Muscle layer of duodenum (tissue), 2 donors: ENCODE data around the gene TOP2A.

ENCODE experiments used
- H3K27ac ChIP-seq: one replicate; pipeline ENCODE4 v1.7.0; 2013; ENCODE audit warnings: mild to moderate bottlenecking, low read length
- H3K27me3 ChIP-seq: one replicate; pipeline ENCODE4 v1.7.0; 2013; ENCODE audit warnings: low read depth, mild to moderate bottlenecking, control low read depth, low read length
- H3K36me3 ChIP-seq, 2 donors: one replicate each; pipeline ENCODE4 v1.7.0; 2013; ENCODE audit warnings: low read length in 2 of 2, control low read depth in 1 of 2, mild to moderate bottlenecking in 1 of 2; ENCODE audit not compliant: insufficient read depth in 2 of 2, control insufficient read depth in 1 of 2
- H3K4me1 ChIP-seq, 2 donors: one replicate each; pipeline ENCODE4 v1.7.0; 2013; ENCODE audit warnings: low read length in 2 of 2, mild to moderate bottlenecking in 2 of 2, control low read depth in 1 of 2, moderate library complexity in 1 of 2; ENCODE audit not compliant: insufficient read depth in 2 of 2, control insufficient read depth in 1 of 2
- H3K4me3 ChIP-seq, 2 donors: one replicate each; pipeline ENCODE4 v1.7.0; 2013; ENCODE audit warnings: low read length in 2 of 2, low read depth in 1 of 2, mild to moderate bottlenecking in 1 of 2
- H3K9me3 ChIP-seq, 2 donors: one replicate each; pipeline ENCODE4 v1.7.0; 2013; ENCODE audit warnings: low read length in 2 of 2, control low read depth in 1 of 2, mild to moderate bottlenecking in 1 of 2; ENCODE audit not compliant: control insufficient read depth in 1 of 2
- donor health status: healthy.

The TOP2A gene

DNA sequence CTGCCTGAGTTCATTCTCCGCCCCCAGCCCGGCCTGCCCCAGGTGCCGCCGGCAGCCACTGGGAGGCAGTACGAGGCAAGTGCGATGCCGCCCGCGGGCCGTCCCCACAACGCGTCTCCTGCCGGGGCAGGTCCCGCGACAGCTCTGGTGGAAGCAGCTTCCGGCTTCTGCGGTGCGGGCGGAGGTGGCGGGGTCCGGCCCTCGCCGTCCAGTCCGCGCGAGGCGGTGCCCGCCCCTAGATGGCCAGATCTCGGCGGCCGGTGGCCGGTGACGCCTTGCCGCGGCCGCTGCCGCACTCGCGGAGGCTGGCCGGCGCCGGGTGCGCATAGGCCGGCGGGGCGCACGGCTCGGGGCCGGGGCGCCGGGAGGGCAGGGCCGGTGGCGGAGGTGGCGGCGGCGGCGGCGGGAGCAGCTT lies 55.0 kb downstream of the TOP2A start:
- H3K4me1 ChIP-seq = peaks cover 0 to 17% of the 10 kb centered on the region in 2 donors
- no peaks in the 10 kb centered on the region for H3K36me3 ChIP-seq
- no peaks in the 10 kb centered on the region for H3K27me3 ChIP-seq
- H3K4me3 ChIP-seq = peak overlapping the region in 1 of 2 donors; percentile 71
- no peak overlapping the region for H3K27ac ChIP-seq
- H3K9me3 ChIP-seq = no peaks in the 10 kb centered on the region

DNA sequence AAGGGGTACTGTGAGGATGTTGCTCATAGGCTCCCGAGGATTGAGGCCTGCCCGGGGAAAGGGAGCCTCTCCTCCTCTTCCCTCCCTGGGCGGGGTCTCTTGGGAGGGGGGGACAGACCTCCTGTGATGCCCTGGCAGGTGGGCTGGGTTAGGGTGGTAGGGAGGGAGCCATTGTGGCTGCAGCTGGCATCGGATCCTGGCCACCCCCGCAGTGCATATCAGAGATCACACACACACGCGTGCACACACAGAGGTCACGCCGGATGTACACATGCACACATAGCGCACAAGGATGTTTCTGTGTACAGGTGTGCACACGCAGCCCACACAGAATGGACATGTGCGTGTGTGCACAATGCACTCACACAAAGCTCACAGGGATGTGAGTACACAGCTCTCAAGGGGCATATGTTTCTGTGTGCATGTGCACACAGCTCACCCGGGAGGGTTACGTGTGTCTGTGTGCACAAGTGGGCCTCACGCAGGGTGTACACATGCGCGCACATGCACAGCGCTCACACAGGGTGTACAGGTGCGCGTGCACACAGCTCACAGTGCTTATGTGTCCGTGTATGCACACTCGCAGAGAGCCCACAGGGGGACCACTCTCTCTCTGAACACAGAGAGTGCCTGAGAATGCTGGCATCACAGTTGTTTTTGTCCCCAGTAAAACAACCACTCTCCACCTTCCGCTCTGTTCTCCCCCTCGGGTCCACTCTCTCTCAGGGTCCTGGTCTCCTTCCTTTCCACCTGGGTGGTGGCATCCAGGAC lies 55.6 kb downstream of the TOP2A start:
- H3K4me1 ChIP-seq = peaks cover 0 to 20% of the 10 kb centered on the region in 2 donors
- H3K36me3 ChIP-seq = no peaks in the 10 kb centered on the region
- no peaks in the 10 kb centered on the region for H3K9me3 ChIP-seq
- H3K27me3 ChIP-seq = no peaks in the 10 kb centered on the region
- no peak overlapping the region for H3K27ac ChIP-seq
- H3K4me3 ChIP-seq = peak overlapping the region in 1 of 2 donors; percentile 71

DNA sequence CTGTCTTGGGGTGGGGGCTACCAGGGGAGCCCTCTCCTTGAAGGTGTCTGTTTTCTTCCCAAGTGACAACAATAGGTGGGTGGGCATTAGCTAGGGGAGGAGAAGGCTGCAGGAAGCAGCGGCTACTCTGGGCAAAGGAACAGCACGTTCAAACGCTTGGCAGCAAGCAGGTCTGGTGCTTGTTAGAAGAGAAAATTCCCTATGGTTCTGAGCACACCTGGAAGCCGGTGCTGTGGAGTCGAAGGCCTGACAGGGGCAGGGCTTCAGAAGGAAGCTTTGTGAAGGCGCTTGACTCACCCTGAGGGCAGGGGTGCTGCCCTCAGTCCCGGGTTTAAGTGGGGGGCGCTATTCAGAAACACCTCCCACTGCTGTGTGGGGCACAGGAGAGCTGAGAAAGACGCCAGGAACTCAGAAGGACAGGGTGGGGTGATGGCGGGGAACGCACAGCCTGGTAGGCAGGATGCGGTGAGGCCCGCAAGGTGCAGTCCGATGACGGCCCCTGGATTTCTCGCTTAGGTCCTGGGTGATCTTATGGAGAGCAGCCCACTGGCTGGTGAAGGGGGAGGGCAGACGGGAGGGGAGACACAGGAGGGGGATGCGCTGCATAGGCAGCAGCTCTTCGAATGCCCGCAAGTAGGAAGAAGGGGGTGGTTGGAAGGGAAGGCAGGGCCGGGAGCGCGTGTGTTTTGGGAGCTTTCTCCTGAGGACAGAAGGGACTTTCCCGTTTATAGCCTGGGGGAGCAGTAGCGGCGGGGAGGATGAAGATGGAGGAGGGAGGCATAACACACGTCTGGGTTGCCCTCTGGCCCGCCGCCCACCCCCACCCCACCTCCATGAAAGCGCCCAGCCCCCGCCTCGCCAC lies 56.4 kb downstream of the TOP2A start:
- Histone ChIP-seq H3K27ac (no peak overlapping the region), H3K27me3 (no peaks in the 10 kb centered on the region), H3K4me1 (peaks cover 0 to 24% of the 10 kb centered on the region in 2 donors), H3K9me3 (no peaks in the 10 kb centered on the region), H3K4me3 (no peak overlapping the region), H3K36me3 (peaks cover 0 to 1% of the 10 kb centered on the region in 2 donors)

DNA sequence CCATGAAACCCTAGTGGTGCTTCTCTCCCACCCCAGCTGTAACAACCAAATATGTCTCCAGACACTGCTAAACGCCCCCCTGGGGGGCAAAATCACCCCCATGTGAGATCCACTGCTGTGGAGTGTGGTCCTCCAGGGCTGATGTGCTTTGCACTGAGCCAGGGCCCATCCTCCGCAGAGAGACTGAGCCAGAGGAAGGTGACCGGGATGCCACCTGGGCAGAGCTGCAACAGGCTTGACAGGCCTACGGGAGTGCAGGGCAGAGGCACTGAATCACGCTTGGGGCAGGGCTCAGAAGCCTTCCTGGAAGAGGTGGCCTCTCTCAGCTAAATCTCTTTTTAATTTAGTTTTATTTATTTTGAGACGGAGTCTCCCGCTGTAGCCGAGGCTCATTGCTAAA lies 57.6 kb downstream of the TOP2A start:
- H3K9me3 ChIP-seq = no peaks in the 10 kb centered on the region
- no peak overlapping the region for H3K27ac ChIP-seq
- H3K4me1 ChIP-seq = peaks cover 0 to 36% of the 10 kb centered on the region in 2 donors
- no peak overlapping the region for H3K4me3 ChIP-seq
- H3K27me3 ChIP-seq = no peaks in the 10 kb centered on the region
- H3K36me3 ChIP-seq = peaks cover 0 to 13% of the 10 kb centered on the region in 2 donors

DNA sequence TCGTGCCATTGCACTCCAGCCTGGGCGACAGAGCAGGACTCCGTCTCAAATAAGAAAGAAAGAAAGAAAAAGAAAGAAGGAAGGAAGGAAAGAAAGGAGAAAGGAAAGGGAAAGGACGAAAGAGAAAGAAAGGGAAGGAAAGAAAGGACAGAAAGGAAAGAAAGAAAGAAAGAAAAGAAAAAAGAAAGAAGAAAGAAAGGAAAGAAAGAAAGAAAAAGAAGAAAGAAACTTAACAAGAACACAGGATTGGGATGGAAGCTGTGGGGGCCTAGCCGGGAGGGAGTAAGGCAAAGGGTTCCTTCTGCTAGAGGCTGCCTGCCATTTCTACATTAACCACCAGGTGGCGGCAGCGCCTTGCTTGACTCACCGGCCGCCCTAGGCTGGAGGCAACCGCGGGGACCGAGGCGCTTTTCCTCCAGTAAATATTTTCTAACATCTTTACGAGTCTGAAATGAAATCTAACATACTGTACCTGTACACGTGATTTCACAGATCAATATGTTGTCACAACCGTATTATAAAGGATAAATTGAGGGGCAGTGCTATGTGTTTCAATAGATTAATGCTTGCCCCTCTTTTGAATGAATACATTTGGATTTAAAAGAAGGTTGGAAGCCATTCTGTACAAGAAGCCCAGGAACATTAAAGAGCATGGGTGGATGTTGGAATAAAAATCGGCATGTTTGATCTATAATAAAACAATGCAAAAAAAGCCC lies 59.2 kb downstream of the TOP2A start:
- peak overlapping the region in 1 of 2 donors; percentile 42 for H3K4me3 ChIP-seq
- no peaks in the 10 kb centered on the region for H3K27me3 ChIP-seq
- H3K36me3 ChIP-seq = peaks cover 0 to 22% of the 10 kb centered on the region in 2 donors
- peaks cover 0 to 42% of the 10 kb centered on the region in 2 donors for H3K4me1 ChIP-seq
- H3K27ac ChIP-seq = peak overlapping the region; percentile 63
- H3K9me3 ChIP-seq = no peaks in the 10 kb centered on the region

DNA sequence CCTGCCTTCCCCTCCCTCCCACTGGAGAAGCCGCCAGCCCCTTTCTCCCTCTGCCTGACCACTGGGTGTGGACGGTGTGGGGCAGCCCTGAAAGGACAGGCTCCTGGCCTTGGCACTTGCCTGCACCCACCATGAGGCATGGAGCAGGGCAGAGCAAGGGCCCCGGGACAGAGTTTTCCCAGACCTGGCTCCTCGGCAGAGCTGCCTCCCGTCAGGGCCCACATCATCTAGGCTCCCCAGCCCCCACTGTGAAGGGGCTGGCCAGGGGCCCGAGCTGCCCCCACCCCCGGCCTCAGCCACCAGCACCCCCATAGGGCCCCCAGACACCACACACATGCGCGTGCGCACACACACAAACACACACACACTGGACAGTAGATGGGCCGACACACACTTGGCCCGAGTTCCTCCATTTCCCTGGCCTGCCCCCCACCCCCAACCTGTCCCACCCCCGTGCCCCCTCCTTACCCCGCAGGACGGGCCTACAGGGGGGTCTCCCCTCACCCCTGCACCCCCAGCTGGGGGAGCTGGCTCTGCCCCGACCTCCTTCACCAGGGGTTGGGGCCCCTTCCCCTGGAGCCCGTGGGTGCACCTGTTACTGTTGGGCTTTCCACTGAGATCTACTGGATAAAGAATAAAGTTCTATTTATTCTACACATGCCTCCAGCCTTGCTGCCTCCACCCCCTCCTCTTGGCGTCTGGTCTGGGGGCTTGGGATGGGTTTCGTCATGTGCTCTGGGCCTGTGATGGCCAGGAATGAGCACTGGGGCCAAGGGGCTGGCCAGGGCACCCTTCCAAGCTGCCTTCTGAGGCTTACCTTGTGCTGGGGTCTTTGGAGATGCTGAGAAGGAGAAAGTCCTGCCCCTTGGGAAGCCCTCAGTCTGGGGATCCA lies 60.5 kb downstream of the TOP2A start:
- no peaks in the 10 kb centered on the region for H3K9me3 ChIP-seq
- no peak overlapping the region for H3K4me3 ChIP-seq
- H3K36me3 ChIP-seq = peaks cover 10 to 32% of the 10 kb centered on the region in 2 donors
- H3K27ac ChIP-seq = no peak overlapping the region
- peaks cover 4 to 37% of the 10 kb centered on the region in 2 donors for H3K4me1 ChIP-seq
- no peaks in the 10 kb centered on the region for H3K27me3 ChIP-seq

DNA sequence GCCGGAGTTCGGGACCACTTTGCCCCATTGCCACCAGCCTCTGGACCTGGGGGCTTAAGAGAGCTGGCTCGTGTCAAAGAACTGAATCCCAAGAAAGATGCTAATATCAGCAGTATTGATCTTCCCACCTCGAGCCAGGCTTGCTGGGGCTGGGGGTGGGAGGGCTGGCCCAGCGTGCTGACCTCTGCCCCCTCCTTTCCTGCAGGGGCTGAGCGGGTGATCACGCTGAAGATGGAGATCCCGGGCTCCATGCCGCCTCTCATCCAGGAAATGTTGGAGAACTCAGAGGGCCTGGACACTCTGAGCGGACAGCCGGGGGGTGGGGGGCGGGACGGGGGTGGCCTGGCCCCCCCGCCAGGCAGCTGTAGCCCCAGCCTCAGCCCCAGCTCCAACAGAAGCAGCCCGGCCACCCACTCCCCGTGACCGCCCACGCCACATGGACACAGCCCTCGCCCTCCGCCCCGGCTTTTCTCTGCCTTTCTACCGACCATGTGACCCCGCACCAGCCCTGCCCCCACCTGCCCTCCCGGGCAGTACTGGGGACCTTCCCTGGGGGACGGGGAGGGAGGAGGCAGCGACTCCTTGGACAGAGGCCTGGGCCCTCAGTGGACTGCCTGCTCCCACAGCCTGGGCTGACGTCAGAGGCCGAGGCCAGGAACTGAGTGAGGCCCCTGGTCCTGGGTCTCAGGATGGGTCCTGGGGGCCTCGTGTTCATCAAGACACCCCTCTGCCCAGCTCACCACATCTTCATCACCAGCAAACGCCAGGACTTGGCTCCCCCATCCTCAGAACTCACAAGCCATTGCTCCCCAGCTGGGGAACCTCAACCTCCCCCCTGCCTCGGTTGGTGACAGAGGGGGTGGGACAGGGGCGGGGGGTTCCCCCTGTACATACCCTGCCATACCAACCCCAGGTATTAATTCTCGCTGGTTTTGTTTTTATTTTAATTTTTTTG lies 61.6 kb downstream of the TOP2A start:
- H3K4me3 ChIP-seq = no peak overlapping the region
- H3K27ac ChIP-seq = no peak overlapping the region
- H3K27me3 ChIP-seq = no peaks in the 10 kb centered on the region
- peaks cover 4 to 40% of the 10 kb centered on the region in 2 donors for H3K4me1 ChIP-seq
- H3K9me3 ChIP-seq = no peaks in the 10 kb centered on the region
- H3K36me3 ChIP-seq = peaks cover 16 to 42% of the 10 kb centered on the region in 2 donors

DNA sequence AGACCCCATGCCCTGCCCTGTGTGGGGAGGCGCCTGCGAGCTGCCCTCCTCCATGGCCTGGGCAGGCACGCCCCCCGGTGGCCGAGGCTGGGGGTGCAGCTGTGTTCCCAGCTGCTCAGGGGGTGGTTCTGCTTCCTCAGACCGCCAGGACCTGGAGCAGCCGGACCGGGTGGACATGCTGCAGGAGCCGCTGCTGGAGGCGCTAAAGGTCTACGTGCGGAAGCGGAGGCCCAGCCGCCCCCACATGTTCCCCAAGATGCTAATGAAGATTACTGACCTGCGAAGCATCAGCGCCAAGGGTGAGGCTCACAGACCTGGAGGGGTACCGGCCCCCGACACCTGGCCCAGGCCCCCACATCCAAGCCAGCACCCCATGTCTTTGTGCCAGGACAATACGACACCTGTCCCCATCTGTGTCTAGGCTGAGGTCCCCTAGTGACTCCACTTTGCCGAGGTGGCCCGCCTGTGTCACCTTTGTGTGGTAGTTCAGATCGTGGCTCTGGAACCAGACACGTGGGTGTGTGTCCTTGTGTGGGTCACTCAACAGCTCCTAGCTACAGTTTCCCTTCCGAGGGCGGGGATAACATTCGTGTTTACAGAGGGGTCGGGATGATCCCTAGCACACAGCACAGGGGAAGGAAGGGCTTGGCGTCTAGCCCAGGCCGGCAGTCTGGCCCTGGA lies 62.4 kb downstream of the TOP2A start:
- H3K36me3 ChIP-seq = peaks cover 16 to 47% of the 10 kb centered on the region in 2 donors
- peaks cover 4 to 48% of the 10 kb centered on the region in 2 donors for H3K4me1 ChIP-seq
- H3K27ac ChIP-seq = no peak overlapping the region

DNA sequence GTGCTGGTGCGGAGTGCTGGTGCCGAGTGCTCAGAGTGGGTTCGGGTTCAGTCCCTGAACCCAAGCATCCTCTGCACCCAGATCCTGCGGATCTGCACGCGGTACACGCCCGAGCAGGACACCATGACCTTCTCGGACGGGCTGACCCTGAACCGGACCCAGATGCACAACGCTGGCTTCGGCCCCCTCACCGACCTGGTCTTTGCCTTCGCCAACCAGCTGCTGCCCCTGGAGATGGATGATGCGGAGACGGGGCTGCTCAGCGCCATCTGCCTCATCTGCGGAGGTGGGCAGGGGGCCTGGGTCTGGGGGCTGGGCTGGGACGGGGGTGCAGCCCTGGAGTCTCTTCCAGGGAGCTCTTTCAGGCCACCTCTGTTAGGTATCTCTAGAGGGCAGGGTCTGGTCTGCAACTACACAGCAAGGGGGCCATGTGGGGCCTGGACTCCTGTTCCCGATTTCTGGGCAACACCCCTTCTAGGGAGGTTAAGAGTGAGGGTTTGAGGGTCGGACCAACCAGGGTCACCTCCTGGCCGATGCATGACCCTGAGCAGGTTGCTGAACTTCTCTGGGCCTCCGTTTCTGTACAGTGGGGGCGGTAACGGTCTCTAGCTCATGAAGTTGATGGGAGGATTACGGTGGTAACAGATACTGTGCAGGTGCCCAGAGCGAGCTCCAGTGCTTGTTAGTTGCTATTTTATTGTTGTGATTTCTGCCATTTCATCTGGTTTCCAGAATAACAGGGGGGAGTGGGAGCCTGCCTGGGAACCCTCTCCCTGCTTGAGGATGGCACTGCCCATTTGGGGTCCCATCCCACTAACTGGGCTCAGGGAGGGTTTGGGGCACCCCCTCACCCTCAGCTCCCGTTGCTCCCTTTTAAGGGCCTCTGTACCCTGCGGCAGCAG lies 63.2 kb downstream of the TOP2A start:
- Histone ChIP-seq H3K27me3 (no peaks in the 10 kb centered on the region), H3K4me1 (peaks cover 11 to 56% of the 10 kb centered on the region in 2 donors), H3K4me3 (no peak overlapping the region), H3K27ac (no peak overlapping the region), H3K9me3 (no peaks in the 10 kb centered on the region), H3K36me3 (peaks cover 22 to 53% of the 10 kb centered on the region in 2 donors)

More for the DNA sequence above, 62.4 kb downstream of the TOP2A start:
- no peaks in the 10 kb centered on the region for H3K9me3 ChIP-seq
- H3K4me3 ChIP-seq = no peak overlapping the region
- no peaks in the 10 kb centered on the region for H3K27me3 ChIP-seq
